Measurements from ENCODE around the gene ABCA9. TPM values are rescaled to one million over a fixed set of nuclear protein-coding genes. Genes with fewer than 3 reads are reported as not detected.

Gene ABCA9
- total RNA-seq, 1 donor, result 23.2 TPM

- Histone ChIP-seq H3K4me1 (ENCODE audit: insufficient read depth, low read length) (no peaks in the 10 kb centered on the region), H3K79me2 (ENCODE audit: insufficient read depth, low read length) (no peaks in the 10 kb centered on the region), H3K36me3 (ENCODE audit: insufficient read depth, low read length) (no peaks in the 10 kb centered on the region), H4K20me1 (ENCODE audit: insufficient read depth, low read length) (no peaks in the 10 kb centered on the region), H3K27me3 (ENCODE audit: insufficient read depth, low read length) (no peaks in the 10 kb centered on the region), H2AFZ (ENCODE audit: low read length) (no peak overlapping the region), H3K27ac (ENCODE audit: low read depth, low read length) (no peak overlapping the region), H3K4me2 (ENCODE audit: insufficient read depth, low read length) (no peak overlapping the region), H3K4me3 (ENCODE audit: insufficient read depth, low read length) (no peak overlapping the region), H3K9me3 (ENCODE audit: low read depth, low read length) (no peaks in the 10 kb centered on the region)
- no peak for DNase-seq (ENCODE audit: insufficient read length, low spot score, missing footprints)
- no peak for TF ChIP-seq CTCF (IDR thresholded peaks at IDR 0.05; ENCODE audit: extremely low read depth, low read depth, low read length)
Observed at GRCh38 chr17:68943123-68943811, 117.5 kb downstream of the ABCA9 start.

GRCh38 chr17:68942389-68942788 lies 118.3 kb downstream of the ABCA9 start:
- TF ChIP-seq CTCF (IDR thresholded peaks at IDR 0.05; ENCODE audit: extremely low read depth, low read depth, low read length), result no peak
- Histone ChIP-seq H3K4me3 (ENCODE audit: insufficient read depth, low read length) (no peak overlapping the region), H3K79me2 (ENCODE audit: insufficient read depth, low read length) (no peaks in the 10 kb centered on the region), H3K4me1 (ENCODE audit: insufficient read depth, low read length) (no peaks in the 10 kb centered on the region), H3K36me3 (ENCODE audit: insufficient read depth, low read length) (no peaks in the 10 kb centered on the region), H4K20me1 (ENCODE audit: insufficient read depth, low read length) (no peaks in the 10 kb centered on the region), H3K4me2 (ENCODE audit: insufficient read depth, low read length) (no peak overlapping the region), H2AFZ (ENCODE audit: low read length) (no peak overlapping the region), H3K9me3 (ENCODE audit: low read depth, low read length) (no peaks in the 10 kb centered on the region), H3K27ac (ENCODE audit: low read depth, low read length) (no peak overlapping the region), H3K27me3 (ENCODE audit: insufficient read depth, low read length) (no peaks in the 10 kb centered on the region)
- no peak for DNase-seq (ENCODE audit: insufficient read length, low spot score, missing footprints)

GRCh38 chr17:68941761-68942160 lies 119.0 kb downstream of the ABCA9 start:
- Histone ChIP-seq H3K79me2 (ENCODE audit: insufficient read depth, low read length) (no peaks in the 10 kb centered on the region), H4K20me1 (ENCODE audit: insufficient read depth, low read length) (no peaks in the 10 kb centered on the region), H3K27ac (ENCODE audit: low read depth, low read length) (no peak overlapping the region), H3K4me1 (ENCODE audit: insufficient read depth, low read length) (no peaks in the 10 kb centered on the region), H3K27me3 (ENCODE audit: insufficient read depth, low read length) (no peaks in the 10 kb centered on the region), H3K4me2 (ENCODE audit: insufficient read depth, low read length) (no peak overlapping the region), H3K36me3 (ENCODE audit: insufficient read depth, low read length) (no peaks in the 10 kb centered on the region), H3K9me3 (ENCODE audit: low read depth, low read length) (no peaks in the 10 kb centered on the region), H3K4me3 (ENCODE audit: insufficient read depth, low read length) (no peak overlapping the region), H2AFZ (ENCODE audit: low read length) (peak overlapping the region; percentile 2)
- no peak for DNase-seq (ENCODE audit: insufficient read length, low spot score, missing footprints)
- no peak for TF ChIP-seq CTCF (IDR thresholded peaks at IDR 0.05; ENCODE audit: extremely low read depth, low read depth, low read length)

- Histone ChIP-seq H3K36me3 (ENCODE audit: insufficient read depth, low read length) (no peaks in the 10 kb centered on the region), H3K27me3 (ENCODE audit: insufficient read depth, low read length) (no peaks in the 10 kb centered on the region), H3K79me2 (ENCODE audit: insufficient read depth, low read length) (no peaks in the 10 kb centered on the region), H4K20me1 (ENCODE audit: insufficient read depth, low read length) (no peaks in the 10 kb centered on the region), H3K27ac (ENCODE audit: low read depth, low read length) (no peak overlapping the region), H3K4me2 (ENCODE audit: insufficient read depth, low read length) (no peak overlapping the region), H2AFZ (ENCODE audit: low read length) (no peak overlapping the region), H3K4me3 (ENCODE audit: insufficient read depth, low read length) (no peak overlapping the region), H3K9me3 (ENCODE audit: low read depth, low read length) (no peaks in the 10 kb centered on the region), H3K4me1 (ENCODE audit: insufficient read depth, low read length) (no peaks in the 10 kb centered on the region)
- TF ChIP-seq CTCF (IDR thresholded peaks at IDR 0.05; ENCODE audit: extremely low read depth, low read depth, low read length), result no peak
- no peak for DNase-seq (ENCODE audit: insufficient read length, low spot score, missing footprints)
Observed at GRCh38 chr17:68939195-68939594, 121.5 kb downstream of the ABCA9 start.

Data from osteoblast (primary cell).